ENCODE data around the gene KCNIP3.

Gene KCNIP3

GRCh38 chr2:95383635-95384027 is 86.5 kb downstream of the KCNIP3 start:
- no peak for TF ChIP-seq EZH2 (IDR thresholded peaks at IDR 0.05; ENCODE audit: borderline replicate concordance, low read depth, low read length, severe bottlenecking)
- TF ChIP-seq, protein P1, sequence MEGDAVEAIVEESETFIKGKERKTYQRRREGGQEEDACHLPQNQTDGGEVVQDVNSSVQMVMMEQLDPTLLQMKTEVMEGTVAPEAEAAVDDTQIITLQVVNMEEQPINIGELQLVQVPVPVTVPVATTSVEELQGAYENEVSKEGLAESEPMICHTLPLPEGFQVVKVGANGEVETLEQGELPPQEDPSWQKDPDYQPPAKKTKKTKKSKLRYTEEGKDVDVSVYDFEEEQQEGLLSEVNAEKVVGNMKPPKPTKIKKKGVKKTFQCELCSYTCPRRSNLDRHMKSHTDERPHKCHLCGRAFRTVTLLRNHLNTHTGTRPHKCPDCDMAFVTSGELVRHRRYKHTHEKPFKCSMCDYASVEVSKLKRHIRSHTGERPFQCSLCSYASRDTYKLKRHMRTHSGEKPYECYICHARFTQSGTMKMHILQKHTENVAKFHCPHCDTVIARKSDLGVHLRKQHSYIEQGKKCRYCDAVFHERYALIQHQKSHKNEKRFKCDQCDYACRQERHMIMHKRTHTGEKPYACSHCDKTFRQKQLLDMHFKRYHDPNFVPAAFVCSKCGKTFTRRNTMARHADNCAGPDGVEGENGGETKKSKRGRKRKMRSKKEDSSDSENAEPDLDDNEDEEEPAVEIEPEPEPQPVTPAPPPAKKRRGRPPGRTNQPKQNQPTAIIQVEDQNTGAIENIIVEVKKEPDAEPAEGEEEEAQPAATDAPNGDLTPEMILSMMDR (IDR thresholded peaks at IDR 0.05; ENCODE audit: borderline replicate concordance, extremely low read depth, low read length, poor library complexity, severe bottlenecking), result no peak
- Histone ChIP-seq H3K79me2 (ENCODE audit: insufficient read depth, low read length) (no peaks in the 10 kb centered on the region), H3K27me3 (ENCODE audit: insufficient read depth, low read length, poor library complexity) (no peaks in the 10 kb centered on the region), H3K36me3 (ENCODE audit: insufficient read depth, low read length) (no peaks in the 10 kb centered on the region), H3K4me2 (ENCODE audit: insufficient read depth, low read length) (no peak overlapping the region), H3K4me1 (ENCODE audit: insufficient read depth, low read length) (no peaks in the 10 kb centered on the region), H2AFZ (ENCODE audit: low read depth, low read length) (no peak overlapping the region), H3K27ac (ENCODE audit: low read length) (no peak overlapping the region), H3K9ac (ENCODE audit: low read depth, low read length) (no peak overlapping the region), H3K9me3 (ENCODE audit: insufficient read depth, low read length, severe bottlenecking) (no peaks in the 10 kb centered on the region), H4K20me1 (ENCODE audit: insufficient read depth, low read length) (0 out of 2 replicates have a peak, but pooled peaks cover 4% of the 10 kb centered on the region), H3K4me3 (ENCODE audit: low read depth in 1 of 2, low read length in 2 of 2) (no peak overlapping the region)
- ATAC-seq (ENCODE audit: insufficient read depth, low read depth), result no peak
- no peak for DNase-seq

- Histone ChIP-seq H4K20me1 (ENCODE audit: insufficient read depth, low read length) (0 out of 2 replicates have a peak, but pooled peaks cover 4% of the 10 kb centered on the region), H3K4me3 (ENCODE audit: low read depth in 1 of 2, low read length in 2 of 2) (no peak overlapping the region), H3K4me1 (ENCODE audit: insufficient read depth, low read length) (peaks cover 6% of the 10 kb centered on the region; the same call in 1 of the 2 replicates), H3K9ac (ENCODE audit: low read depth, low read length) (no peak overlapping the region), H3K79me2 (ENCODE audit: insufficient read depth, low read length) (no peaks in the 10 kb centered on the region), H2AFZ (ENCODE audit: low read depth, low read length) (no peak overlapping the region), H3K9me3 (ENCODE audit: insufficient read depth, low read length, severe bottlenecking) (no peaks in the 10 kb centered on the region), H3K36me3 (ENCODE audit: insufficient read depth, low read length) (no peaks in the 10 kb centered on the region), H3K27me3 (ENCODE audit: insufficient read depth, low read length, poor library complexity) (no peaks in the 10 kb centered on the region), H3K4me2 (ENCODE audit: insufficient read depth, low read length) (no peak overlapping the region), H3K27ac (ENCODE audit: low read length) (no peak overlapping the region)
- TF ChIP-seq, protein P1 (IDR thresholded peaks at IDR 0.05; ENCODE audit: borderline replicate concordance, extremely low read depth, low read length, poor library complexity, severe bottlenecking), result no peak
- TF ChIP-seq EZH2 (IDR thresholded peaks at IDR 0.05; ENCODE audit: borderline replicate concordance, low read depth, low read length, severe bottlenecking), result no peak
- no peak for ATAC-seq (ENCODE audit: insufficient read depth, low read depth)
- DNase-seq, result no peak
Observed at GRCh38 chr2:95384854-95385569, 87.9 kb downstream of the KCNIP3 start.

DNA sequence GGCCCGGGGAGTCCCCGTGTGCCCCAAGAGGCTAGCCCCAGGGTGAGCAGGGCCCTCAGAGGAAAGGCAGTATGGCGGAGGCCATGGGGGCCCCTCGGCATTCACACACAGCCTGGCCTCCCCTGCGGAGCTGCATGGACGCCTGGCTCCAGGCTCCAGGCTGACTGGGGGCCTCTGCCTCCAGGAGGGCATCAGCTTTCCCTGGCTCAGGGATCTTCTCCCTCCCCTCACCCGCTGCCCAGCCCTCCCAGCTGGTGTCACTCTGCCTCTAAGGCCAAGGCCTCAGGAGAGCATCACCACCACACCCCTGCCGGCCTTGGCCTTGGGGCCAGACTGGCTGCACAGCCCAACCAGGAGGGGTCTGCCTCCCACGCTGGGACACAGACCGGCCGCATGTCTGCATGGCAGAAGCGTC is 88.4 kb downstream of the KCNIP3 start:
- H3K27me3 ChIP-seq (ENCODE audit: insufficient read depth, low read length, poor library complexity), result no peaks in the 10 kb centered on the region
- H3K4me2 ChIP-seq (ENCODE audit: insufficient read depth, low read length), result no peak overlapping the region
- DNase-seq (no peak), ATAC-seq (ENCODE audit: insufficient read depth, low read depth) (no peak)
- no peak overlapping the region for H2AFZ ChIP-seq (ENCODE audit: low read depth, low read length)
- no peak overlapping the region for H3K27ac ChIP-seq (ENCODE audit: low read length)
- no peaks in the 10 kb centered on the region for H3K79me2 ChIP-seq (ENCODE audit: insufficient read depth, low read length)
- no peak overlapping the region for H3K4me3 ChIP-seq (ENCODE audit: low read depth in 1 of 2, low read length in 2 of 2)
- no peak for TF ChIP-seq EZH2 (IDR thresholded peaks at IDR 0.05; ENCODE audit: borderline replicate concordance, low read depth, low read length, severe bottlenecking)
- TF ChIP-seq, protein P1 (IDR thresholded peaks at IDR 0.05; ENCODE audit: borderline replicate concordance, extremely low read depth, low read length, poor library complexity, severe bottlenecking), result no peak
- no peak overlapping the region for H3K9ac ChIP-seq (ENCODE audit: low read depth, low read length)
- no peaks in the 10 kb centered on the region for H3K9me3 ChIP-seq (ENCODE audit: insufficient read depth, low read length, severe bottlenecking)
- no peaks in the 10 kb centered on the region for H3K36me3 ChIP-seq (ENCODE audit: insufficient read depth, low read length)
- peaks cover 6% of the 10 kb centered on the region; the same call in 1 of the 2 replicates for H3K4me1 ChIP-seq (ENCODE audit: insufficient read depth, low read length)
- 0 out of 2 replicates have a peak, but pooled peaks cover 4% of the 10 kb centered on the region for H4K20me1 ChIP-seq (ENCODE audit: insufficient read depth, low read length)
